HUES6 (cell line): ENCODE measurements around the gene LRRC15.
A peak's percentile ranks its signal among the peaks of the same experiment; 100 is the strongest.

Experiments
- H3K27ac ChIP-seq: 2 replicates; pipeline ENCODE4 v1.7.0; 2013; ENCODE audit warnings: low read depth, mild to moderate bottlenecking, low read length, inconsistent platforms
- H3K27me3 ChIP-seq: 2 replicates; pipeline ENCODE4 v1.6.1; 2013; ENCODE audit warnings: low read length; ENCODE audit not compliant: control insufficient read depth, insufficient read depth
- H3K36me3 ChIP-seq: 2 replicates; pipeline ENCODE4 v1.6.1; 2013; ENCODE audit warnings: low read length; ENCODE audit not compliant: control insufficient read depth, insufficient read depth
- H3K4me1 ChIP-seq: 2 replicates; pipeline ENCODE4 v1.6.1; 2013; ENCODE audit warnings: low read length; ENCODE audit not compliant: control insufficient read depth, insufficient read depth
- H3K4me3 ChIP-seq: 2 replicates; pipeline ENCODE4 v1.5.1; 2013; ENCODE audit warnings: low read depth, low read length
- H3K9ac ChIP-seq: one replicate; pipeline ENCODE4 v1.6.1; 2013; ENCODE audit warnings: mild to moderate bottlenecking, low read length
- H3K9me3 ChIP-seq: 2 replicates; pipeline ENCODE4 v1.6.1; 2013; ENCODE audit warnings: low read depth, low read length; ENCODE audit not compliant: control insufficient read depth, insufficient read depth

LRRC15 gene

GRCh38 chr3:194316918-194317317 lies 52.6 kb downstream of the LRRC15 start:
- Histone ChIP-seq H3K27me3 (peaks cover 27% of the 10 kb centered on the region), H3K4me1 (peaks cover 23% of the 10 kb centered on the region), H3K9me3 (peaks cover 40% of the 10 kb centered on the region), H3K36me3 (no peaks in the 10 kb centered on the region), H3K9ac (no peak overlapping the region), H3K4me3 (no peak overlapping the region), H3K27ac (no peak overlapping the region)

DNA sequence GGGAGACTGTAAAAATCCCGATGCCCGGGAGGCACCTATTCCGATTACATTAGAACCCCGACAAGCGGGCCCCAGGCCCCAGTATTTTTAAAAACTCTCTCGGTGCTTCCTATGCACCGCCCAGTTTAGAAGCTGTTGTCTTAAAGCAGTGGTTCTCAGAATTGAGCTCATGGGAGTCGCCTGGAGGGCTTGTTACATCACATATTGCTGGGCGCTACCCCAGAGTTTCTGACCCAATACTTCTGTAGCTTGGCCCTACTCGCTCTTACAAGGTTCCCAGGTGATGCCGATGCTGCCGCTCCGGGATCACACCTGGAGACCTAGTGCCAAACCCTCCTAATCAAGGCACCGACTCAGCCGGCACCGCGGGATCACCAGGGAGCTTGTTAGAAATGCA lies 53.6 kb downstream of the LRRC15 start:
- peaks cover 32% of the 10 kb centered on the region for H3K27me3 ChIP-seq
- H3K27ac ChIP-seq = no peak overlapping the region
- H3K36me3 ChIP-seq = no peaks in the 10 kb centered on the region
- peak overlapping the region; percentile 41 for H3K4me3 ChIP-seq
- peaks cover 23% of the 10 kb centered on the region for H3K4me1 ChIP-seq
- H3K9me3 ChIP-seq = peaks cover 36% of the 10 kb centered on the region
- peak overlapping the region; percentile 67 for H3K9ac ChIP-seq

DNA sequence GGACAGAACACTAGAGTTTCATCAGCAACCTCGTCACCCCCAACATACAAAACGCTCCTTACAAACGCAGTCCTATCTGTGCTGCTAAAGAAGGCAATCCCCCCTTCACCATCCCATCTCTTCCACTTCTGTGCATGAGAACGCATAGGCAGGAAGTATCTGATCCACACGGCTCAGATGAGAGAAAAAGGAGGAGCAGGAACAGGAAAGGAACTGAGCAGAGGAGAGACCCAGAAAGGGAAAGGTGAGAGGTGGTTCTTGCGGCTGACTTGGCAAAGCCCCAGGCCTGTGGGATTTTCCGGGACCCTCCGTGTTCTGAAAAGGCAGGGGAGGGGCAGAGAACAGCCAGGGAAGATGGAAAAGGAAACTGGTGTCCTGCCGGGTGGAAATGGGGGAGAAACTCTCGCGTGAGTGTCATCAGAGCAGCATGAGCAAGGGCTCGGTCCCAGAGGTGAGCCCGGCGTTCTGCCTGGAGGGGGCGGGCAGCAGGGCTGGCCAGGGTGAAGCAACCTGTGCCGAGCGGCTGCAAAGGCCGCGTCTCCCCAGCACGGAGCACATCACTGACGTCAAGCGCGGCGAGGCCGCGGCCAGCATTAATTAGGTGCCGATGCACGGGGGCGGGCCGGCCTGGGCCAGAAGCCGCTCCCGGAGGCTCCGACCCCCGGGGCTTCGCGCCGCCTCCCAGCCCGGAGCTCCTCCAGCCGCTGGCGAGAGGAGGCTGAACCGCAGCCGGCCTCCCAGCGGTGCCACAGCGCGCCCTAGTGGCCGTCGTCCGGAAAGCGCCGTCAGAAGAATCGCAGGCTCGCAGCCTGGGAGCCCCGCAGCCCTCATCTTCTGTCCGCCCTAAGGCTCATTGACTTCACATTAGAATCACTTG lies 54.2 kb downstream of the LRRC15 start:
- H3K27me3 ChIP-seq = peaks cover 32% of the 10 kb centered on the region
- no peaks in the 10 kb centered on the region for H3K36me3 ChIP-seq
- peak overlapping the region; percentile 67 for H3K9ac ChIP-seq
- H3K27ac ChIP-seq = no peak overlapping the region
- H3K4me1 ChIP-seq = peaks cover 23% of the 10 kb centered on the region
- peaks cover 32% of the 10 kb centered on the region for H3K9me3 ChIP-seq
- H3K4me3 ChIP-seq = peak overlapping the region; percentile 45

DNA sequence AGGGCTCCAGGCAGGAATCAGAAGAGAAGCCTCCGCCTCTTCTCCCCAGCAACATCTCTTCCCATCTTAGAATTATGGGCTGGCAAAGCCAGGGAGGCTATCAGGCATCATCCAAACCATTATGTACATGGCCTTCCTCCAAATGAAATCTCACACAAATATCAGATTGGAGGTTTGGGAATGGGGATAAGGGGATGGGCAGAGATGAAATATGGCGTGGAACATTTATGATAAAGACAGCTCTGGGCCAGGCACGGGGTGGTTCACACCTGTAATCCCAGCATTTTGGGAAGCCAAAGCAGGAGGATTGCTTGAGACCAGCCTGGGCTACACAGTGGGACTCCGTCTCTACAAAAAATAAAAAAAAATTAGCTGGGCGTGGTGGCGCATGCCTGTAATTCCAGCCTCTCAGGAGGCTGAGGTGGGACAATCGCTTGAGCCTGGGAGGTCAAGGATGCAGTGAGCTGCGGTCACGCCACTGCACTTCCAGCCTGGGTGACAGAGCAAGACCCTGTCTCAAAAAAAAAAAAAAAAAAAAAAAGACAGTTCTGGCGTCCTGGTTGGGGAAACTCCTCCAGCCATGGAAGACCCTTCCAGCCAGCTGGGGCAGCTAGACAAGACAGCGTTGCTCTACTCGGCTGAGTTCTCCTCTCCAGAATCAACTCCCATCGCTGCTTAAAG lies 55.0 kb downstream of the LRRC15 start:
- Histone ChIP-seq H3K4me3 (peak overlapping the region; percentile 45), H3K9me3 (peaks cover 24% of the 10 kb centered on the region), H3K9ac (peak overlapping the region; percentile 67), H3K27me3 (peaks cover 32% of the 10 kb centered on the region), H3K27ac (no peak overlapping the region), H3K4me1 (peaks cover 23% of the 10 kb centered on the region), H3K36me3 (no peaks in the 10 kb centered on the region)

GRCh38 chr3:194313560-194314387 lies 55.8 kb downstream of the LRRC15 start:
- H3K27me3 ChIP-seq = peaks cover 32% of the 10 kb centered on the region
- H3K4me1 ChIP-seq = peaks cover 23% of the 10 kb centered on the region
- no peak overlapping the region for H3K9ac ChIP-seq

DNA sequence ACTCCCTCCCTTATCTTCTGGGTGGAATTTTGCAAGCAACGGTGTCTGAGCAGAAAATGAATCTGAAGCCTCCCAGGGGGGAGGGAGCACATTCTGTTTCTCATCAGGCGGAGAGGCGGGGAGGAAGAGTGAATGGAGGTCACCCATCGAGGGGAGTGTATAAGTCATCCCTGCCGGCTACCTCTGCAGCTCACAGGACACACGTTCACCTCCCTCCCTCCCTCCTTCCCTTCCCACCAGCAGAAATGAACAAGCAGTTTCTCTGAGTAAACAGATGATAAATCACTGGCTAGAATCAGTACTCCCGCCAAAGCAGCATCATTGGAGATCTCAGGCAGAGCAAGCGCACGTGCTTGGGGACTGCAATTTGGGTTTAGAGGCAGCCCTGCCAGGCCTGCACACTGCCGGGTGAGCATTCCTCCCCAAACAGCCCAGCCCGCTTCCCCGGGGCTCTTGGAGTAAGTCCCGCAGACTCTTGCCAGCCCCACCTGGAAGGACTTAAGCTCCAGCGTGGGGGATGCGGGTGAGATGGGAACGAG lies 56.7 kb downstream of the LRRC15 start:
- Histone ChIP-seq H3K27ac (no peak overlapping the region), H3K27me3 (peaks cover 32% of the 10 kb centered on the region), H3K4me3 (no peak overlapping the region), H3K4me1 (peaks cover 26% of the 10 kb centered on the region), H3K9ac (no peak overlapping the region), H3K9me3 (peaks cover 7% of the 10 kb centered on the region), H3K36me3 (no peaks in the 10 kb centered on the region)

More at GRCh38 chr3:194313560-194314387, 55.8 kb downstream of the LRRC15 start:
- Histone ChIP-seq H3K36me3 (no peaks in the 10 kb centered on the region), H3K27ac (no peak overlapping the region), H3K4me3 (no peak overlapping the region), H3K9me3 (peaks cover 16% of the 10 kb centered on the region)

DNA sequence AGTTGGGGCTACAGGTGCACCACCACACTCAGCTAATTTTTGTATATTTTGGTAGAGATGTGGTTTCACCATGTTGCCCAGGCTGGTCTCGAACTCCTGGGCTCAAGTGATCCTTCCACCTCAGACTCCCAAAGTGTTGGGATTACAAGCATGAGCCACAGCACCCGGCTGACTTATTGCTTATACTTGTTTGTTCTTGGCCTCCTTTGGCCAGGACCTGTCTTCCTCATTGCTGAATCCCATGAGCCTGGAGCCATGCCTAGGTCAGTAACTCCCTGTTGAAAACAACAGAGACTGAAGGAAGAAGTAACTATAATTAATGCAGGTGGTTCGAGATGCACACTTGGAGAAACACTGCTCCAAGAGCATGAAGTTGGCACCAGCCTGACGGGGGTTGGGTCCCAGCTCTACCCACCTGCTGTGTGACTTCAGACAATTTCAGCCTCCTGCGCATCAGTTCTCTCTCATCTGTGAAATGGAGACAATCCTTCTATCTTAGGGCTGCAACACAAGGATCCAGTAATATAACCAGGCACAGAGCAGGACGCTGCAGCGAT lies 57.3 kb downstream of the LRRC15 start:
- no peak overlapping the region for H3K9ac ChIP-seq
- no peaks in the 10 kb centered on the region for H3K36me3 ChIP-seq
- H3K9me3 ChIP-seq = peaks cover 2% of the 10 kb centered on the region; the same call in 1 of the 2 replicates
- H3K27me3 ChIP-seq = peaks cover 31% of the 10 kb centered on the region
- no peak overlapping the region for H3K27ac ChIP-seq
- H3K4me1 ChIP-seq = peaks cover 28% of the 10 kb centered on the region
- no peak overlapping the region for H3K4me3 ChIP-seq

DNA sequence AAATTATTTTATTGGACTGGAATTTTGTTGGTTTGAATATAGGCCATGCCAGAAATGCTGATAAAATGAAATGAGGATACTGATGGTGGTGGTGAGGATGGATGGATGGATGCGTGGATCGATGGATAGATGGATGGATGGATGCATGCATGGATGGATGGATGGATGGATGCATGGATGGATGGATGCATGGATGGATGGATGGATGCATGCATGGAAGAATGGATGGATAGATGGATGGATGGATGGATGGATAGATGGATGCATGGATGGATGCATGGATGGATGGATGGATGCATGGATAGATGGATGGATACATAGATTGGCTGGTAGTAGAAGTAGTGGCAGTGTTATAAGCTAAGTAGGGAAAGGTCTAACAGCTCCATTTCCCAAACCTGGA lies 58.5 kb downstream of the LRRC15 start:
- Histone ChIP-seq H3K27me3 (peaks cover 18% of the 10 kb centered on the region), H3K36me3 (no peaks in the 10 kb centered on the region), H3K4me3 (no peak overlapping the region), H3K27ac (no peak overlapping the region), H3K9me3 (no peaks in the 10 kb centered on the region), H3K9ac (no peak overlapping the region), H3K4me1 (peaks cover 40% of the 10 kb centered on the region)

DNA sequence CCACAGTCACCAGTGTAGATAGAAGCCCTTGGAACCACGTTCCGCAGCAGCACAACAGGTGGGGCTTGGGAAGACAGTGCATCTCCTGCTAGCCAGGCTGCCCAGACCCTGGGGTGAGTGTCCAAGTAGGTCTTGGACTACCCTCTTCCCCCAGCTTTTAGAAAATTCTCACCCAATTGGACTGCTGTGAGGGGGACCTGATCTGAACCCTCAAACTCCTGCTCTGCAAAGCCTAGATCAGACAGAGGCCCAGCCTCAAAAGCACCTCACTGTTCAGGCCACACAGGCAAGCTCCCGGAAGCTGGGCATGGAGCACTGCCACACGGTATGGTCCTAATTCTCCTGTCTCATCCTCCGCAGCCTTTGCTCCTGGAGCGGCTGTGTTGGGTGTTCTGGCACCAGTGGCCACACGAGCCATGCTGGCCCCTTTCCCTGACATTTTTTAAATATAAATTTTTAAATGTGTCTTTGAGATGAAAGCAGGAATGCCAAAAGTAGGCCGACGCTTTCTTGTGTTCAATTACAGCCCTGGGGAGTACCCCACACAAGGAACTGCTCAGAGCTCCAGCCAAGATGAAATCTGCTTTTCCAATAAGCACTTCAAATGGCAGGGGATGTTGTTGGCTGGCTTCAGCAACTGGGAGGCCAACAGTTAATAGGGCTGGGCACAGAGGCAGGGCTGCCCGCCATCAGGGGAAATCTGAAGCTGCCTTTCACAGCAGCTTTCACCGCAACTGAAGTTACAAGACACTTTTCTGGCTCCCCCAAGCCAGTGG lies 59.3 kb downstream of the LRRC15 start:
- Histone ChIP-seq H3K27me3 (peaks cover 17% of the 10 kb centered on the region), H3K36me3 (no peaks in the 10 kb centered on the region), H3K4me1 (peaks cover 45% of the 10 kb centered on the region), H3K27ac (no peak overlapping the region), H3K9me3 (no peaks in the 10 kb centered on the region), H3K9ac (no peak overlapping the region), H3K4me3 (no peak overlapping the region)
